OCI-LY1 (cell line): ENCODE results near the gene CEBPZ.

ENCODE experiments used
- H2AFZ ChIP-seq: fragments of 200-600 bp; sonication (generic), shearing (Covaris generic); 2 replicates; pipeline ENCODE4 v1.6.0; 2014; ENCODE audit warnings: antibody characterized with exemption, mild to moderate bottlenecking, low read length
- H3F3A ChIP-seq: fragments of 200-600 bp; sonication (generic), shearing (Covaris generic); 2 replicates; pipeline ENCODE4 v1.6.0; 2014; ENCODE audit warnings: mild to moderate bottlenecking, antibody characterized with exemption, low read length, moderate library complexity; ENCODE audit not compliant: insufficient read depth
- H3K27ac ChIP-seq: fragments of 200-600 bp; sonication (generic); 2 replicates; pipeline ENCODE4 v1.5.1; 2014; ENCODE audit warnings: low read length, mixed run types, mild to moderate bottlenecking, low read depth; ENCODE audit not compliant: poor library complexity, severe bottlenecking
- H3K27me3 ChIP-seq: fragments of 200-600 bp; sonication (generic); 2 replicates; pipeline ENCODE4 v1.6.0; 2014; ENCODE audit warnings: antibody characterized with exemption, mild to moderate bottlenecking, low read length, moderate library complexity; ENCODE audit not compliant: insufficient read depth
- H3K36me3 ChIP-seq: fragments of 200-600 bp; sonication (generic); 2 replicates; pipeline ENCODE4 v1.6.1; 2014; ENCODE audit warnings: mild to moderate bottlenecking, antibody characterized with exemption, low read length, moderate library complexity, mixed read lengths; ENCODE audit not compliant: insufficient read depth
- H3K4me1 ChIP-seq: fragments of 200-600 bp; sonication (generic); 2 replicates; pipeline ENCODE4 v1.5.1; 2014; ENCODE audit warnings: mild to moderate bottlenecking, low read length, moderate library complexity; ENCODE audit not compliant: insufficient read depth, severe bottlenecking
- H3K4me2 ChIP-seq: fragments of 200-600 bp; sonication (generic), shearing (Covaris generic); 2 replicates; pipeline ENCODE4 v1.6.1; 2014; ENCODE audit warnings: low read length
- H3K4me3 ChIP-seq: fragments of 200-600 bp; sonication (generic); 2 replicates; pipeline ENCODE4 v1.5.1; 2014; ENCODE audit warnings: low read length, low read depth, mild to moderate bottlenecking, mixed read lengths; ENCODE audit not compliant: poor library complexity, severe bottlenecking
- H3K79me2 ChIP-seq: fragments of 200-600 bp; shearing (Covaris generic); 2 replicates; pipeline ENCODE4 v1.6.1; 2016; ENCODE audit warnings: mixed run types, low read length, mixed read lengths; ENCODE audit not compliant: insufficient read depth
- H3K9ac ChIP-seq: fragments of 200-600 bp; sonication (generic), shearing (Covaris generic); 2 replicates; pipeline ENCODE4 v1.6.1; 2014; ENCODE audit warnings: mild to moderate bottlenecking, low read length, mixed read lengths
- H3K9me2 ChIP-seq: fragments of 200-600 bp; sonication (generic), shearing (Covaris generic); 2 replicates; pipeline ENCODE4 v1.6.1; 2014; ENCODE audit warnings: low read depth, mild to moderate bottlenecking, low read length, mixed read lengths
- H3K9me3 ChIP-seq: fragments of 200-600 bp; shearing (Covaris generic); 2 replicates; pipeline ENCODE4 v1.6.1; 2014; ENCODE audit warnings: low read length, mixed read lengths
- H4K20me1 ChIP-seq: fragments of 200-600 bp; sonication (generic), shearing (Covaris generic); 2 replicates; pipeline ENCODE4 v1.6.0; 2016; ENCODE audit warnings: mild to moderate bottlenecking, low read length; ENCODE audit not compliant: insufficient read depth
- EZH2 ChIP-seq: fragments of 200-600 bp; sonication (generic), shearing (Covaris generic); IDR thresholded peaks from 2 replicates; pipeline ENCODE4 v1.8.0; 2017; ENCODE audit warnings: borderline replicate concordance, mixed run types, mild to moderate bottlenecking, antibody characterized with exemption, low read length, moderate library complexity, mixed read lengths
- TF ChIP-seq, protein P1 (sequence below): fragments of 200-600 bp; sonication (generic), shearing (Covaris generic); IDR thresholded peaks from 2 replicates; pipeline ENCODE4 v1.5.1; 2017; ENCODE audit warnings: mild to moderate bottlenecking, antibody characterized with exemption, low read length, moderate library complexity, mixed read lengths

Gene CEBPZ, protein sequence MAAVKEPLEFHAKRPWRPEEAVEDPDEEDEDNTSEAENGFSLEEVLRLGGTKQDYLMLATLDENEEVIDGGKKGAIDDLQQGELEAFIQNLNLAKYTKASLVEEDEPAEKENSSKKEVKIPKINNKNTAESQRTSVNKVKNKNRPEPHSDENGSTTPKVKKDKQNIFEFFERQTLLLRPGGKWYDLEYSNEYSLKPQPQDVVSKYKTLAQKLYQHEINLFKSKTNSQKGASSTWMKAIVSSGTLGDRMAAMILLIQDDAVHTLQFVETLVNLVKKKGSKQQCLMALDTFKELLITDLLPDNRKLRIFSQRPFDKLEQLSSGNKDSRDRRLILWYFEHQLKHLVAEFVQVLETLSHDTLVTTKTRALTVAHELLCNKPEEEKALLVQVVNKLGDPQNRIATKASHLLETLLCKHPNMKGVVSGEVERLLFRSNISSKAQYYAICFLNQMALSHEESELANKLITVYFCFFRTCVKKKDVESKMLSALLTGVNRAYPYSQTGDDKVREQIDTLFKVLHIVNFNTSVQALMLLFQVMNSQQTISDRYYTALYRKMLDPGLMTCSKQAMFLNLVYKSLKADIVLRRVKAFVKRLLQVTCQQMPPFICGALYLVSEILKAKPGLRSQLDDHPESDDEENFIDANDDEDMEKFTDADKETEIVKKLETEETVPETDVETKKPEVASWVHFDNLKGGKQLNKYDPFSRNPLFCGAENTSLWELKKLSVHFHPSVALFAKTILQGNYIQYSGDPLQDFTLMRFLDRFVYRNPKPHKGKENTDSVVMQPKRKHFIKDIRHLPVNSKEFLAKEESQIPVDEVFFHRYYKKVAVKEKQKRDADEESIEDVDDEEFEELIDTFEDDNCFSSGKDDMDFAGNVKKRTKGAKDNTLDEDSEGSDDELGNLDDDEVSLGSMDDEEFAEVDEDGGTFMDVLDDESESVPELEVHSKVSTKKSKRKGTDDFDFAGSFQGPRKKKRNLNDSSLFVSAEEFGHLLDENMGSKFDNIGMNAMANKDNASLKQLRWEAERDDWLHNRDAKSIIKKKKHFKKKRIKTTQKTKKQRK

DNA sequence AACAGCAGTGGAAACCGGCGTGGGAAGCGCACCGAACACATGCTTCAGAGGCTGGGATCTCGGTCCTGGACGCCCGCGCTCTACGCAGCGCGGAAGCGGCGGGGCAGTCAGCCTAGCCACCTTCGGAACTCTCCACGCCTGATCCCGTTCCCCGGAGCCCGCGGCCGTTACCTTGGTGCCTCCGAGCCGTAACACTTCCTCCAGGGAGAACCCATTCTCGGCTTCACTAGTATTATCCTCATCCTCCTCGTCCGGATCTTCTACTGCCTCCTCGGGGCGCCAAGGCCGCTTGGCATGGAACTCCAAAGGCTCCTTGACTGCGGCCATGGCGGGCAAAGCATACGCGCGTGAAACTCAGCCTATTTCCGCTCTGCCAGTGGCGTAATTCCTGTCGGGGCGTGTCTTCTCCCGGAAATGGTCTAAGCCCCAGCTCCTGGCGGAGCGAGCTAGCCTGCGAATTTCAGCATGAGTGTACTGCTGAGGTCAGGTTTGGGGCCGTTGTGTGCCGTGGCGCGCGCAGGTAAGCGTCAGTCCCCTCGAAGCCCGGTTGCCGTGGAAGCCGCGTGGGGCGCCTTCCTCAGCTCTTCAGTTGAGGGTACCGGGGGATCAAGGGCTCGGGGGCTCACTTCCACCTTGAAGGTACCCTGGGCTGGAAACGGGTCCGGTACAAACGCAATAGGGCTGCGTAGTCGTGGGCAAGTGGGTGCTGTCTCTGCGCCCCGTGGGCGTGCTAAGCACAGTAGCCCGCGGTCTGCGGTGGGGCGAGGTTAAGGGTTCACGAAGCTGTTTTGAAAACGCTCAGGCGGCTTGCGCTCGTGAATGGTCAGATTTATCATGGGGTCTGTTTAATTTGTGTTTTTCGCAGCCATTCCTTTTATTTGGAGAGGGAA is at the start of gene CEBPZ, which contains the start of gene NDUFAF7:
Gene CEBPZ (minus strand): TSS at position 356 of the 890 bp plus-strand sequence. CDS start 29 bp downstream, at position 327.
Gene NDUFAF7 (plus strand): TSS at position 418 of the 890 bp plus-strand sequence. CDS start 48 bp downstream, at position 466.
- Histone ChIP-seq H3K27me3 (no peaks in the 10 kb centered on the region), H2AFZ (0 out of 2 replicates have a peak within 1 kb of the TSS, but pooled peaks have one; percentile 66), H3K4me1 (peaks cover 40% of the 10 kb centered on the region), H3K9ac (peak within 1 kb of the TSS; percentile 95), H3K79me2 (peaks cover 86% of the 10 kb centered on the region), H3K4me3 (peak within 1 kb of the TSS; percentile 78), H3K27ac (peak within 1 kb of the TSS; percentile 44), H4K20me1 (no peaks in the 10 kb centered on the region), H3K9me3 (no peaks in the 10 kb centered on the region), H3K36me3 (peaks cover 41% of the 10 kb centered on the region), H3K4me2 (peak within 1 kb of the TSS; percentile 98), H3F3A (no peaks in the 10 kb centered on the region), H3K9me2 (no peaks in the 10 kb centered on the region)
- no peak for TF ChIP-seq EZH2

DNA sequence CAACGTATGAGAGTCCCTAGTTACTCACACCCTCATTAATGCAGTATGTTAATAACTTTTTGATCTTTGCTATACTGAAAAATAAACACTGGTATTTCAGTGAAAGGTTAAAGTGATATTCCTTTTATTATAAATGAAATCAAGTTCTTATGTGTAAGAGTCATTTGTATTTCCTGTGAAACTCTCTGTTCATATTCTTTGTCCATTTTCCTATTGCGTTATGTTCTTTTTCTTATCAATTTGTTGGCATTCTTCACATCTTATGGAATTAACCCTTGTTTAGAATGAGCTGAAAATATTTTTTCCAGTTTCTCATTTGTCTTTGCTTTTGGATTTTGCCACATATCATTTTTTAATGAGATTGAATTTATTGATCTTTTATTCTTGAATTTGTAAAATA is 44.9 kb upstream of the CEBPZ start:
- H3K27me3 ChIP-seq: no peaks in the 10 kb centered on the region
- H3K4me3 ChIP-seq: no peak overlapping the region
- H3K79me2 ChIP-seq: no peaks in the 10 kb centered on the region
- peaks cover 92% of the 10 kb centered on the region for H3K36me3 ChIP-seq
- no peaks in the 10 kb centered on the region for H3K9me3 ChIP-seq
- H3K4me2 ChIP-seq: no peak overlapping the region
- no peaks in the 10 kb centered on the region for H3K9me2 ChIP-seq
- no peak for TF ChIP-seq EZH2
- TF ChIP-seq, protein P1, sequence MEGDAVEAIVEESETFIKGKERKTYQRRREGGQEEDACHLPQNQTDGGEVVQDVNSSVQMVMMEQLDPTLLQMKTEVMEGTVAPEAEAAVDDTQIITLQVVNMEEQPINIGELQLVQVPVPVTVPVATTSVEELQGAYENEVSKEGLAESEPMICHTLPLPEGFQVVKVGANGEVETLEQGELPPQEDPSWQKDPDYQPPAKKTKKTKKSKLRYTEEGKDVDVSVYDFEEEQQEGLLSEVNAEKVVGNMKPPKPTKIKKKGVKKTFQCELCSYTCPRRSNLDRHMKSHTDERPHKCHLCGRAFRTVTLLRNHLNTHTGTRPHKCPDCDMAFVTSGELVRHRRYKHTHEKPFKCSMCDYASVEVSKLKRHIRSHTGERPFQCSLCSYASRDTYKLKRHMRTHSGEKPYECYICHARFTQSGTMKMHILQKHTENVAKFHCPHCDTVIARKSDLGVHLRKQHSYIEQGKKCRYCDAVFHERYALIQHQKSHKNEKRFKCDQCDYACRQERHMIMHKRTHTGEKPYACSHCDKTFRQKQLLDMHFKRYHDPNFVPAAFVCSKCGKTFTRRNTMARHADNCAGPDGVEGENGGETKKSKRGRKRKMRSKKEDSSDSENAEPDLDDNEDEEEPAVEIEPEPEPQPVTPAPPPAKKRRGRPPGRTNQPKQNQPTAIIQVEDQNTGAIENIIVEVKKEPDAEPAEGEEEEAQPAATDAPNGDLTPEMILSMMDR: no peak
- H4K20me1 ChIP-seq: no peaks in the 10 kb centered on the region; the same call in 1 of the 2 replicates
- no peaks in the 10 kb centered on the region for H3F3A ChIP-seq
- H3K27ac ChIP-seq: no peak overlapping the region
- H3K4me1 ChIP-seq: no peaks in the 10 kb centered on the region
- H3K9ac ChIP-seq: no peak overlapping the region
- no peak overlapping the region for H2AFZ ChIP-seq

DNA sequence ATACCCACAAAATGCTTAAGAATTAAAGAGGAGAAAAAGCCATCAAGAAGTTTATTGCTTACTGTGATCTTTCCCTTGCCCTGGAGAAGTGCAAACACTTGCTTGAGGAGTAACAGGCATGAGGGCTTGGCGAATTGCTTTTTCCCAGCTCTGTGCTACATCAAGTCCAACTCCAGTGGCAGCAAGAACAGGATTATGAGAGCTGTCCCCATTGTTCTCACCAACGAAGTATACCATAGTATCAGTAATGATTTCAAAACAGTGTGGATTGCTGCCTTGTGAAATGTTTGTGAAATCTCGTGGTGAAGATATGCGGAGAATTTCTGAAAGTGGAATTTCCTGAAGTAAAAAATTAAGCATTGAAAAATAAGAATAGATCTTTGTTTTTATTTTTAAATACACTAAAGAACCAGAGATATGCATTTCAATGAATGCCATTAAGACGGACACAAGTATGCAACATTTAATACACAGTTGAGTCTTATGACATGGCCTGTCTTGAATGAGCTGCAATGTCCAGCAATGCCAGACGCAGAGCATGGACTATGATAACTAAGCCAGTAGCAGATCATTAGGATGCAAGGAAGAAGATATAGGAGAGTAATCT is 43.1 kb upstream of the CEBPZ start:
- no peaks in the 10 kb centered on the region; the same call in 1 of the 2 replicates for H4K20me1 ChIP-seq
- H3K27ac ChIP-seq: no peak overlapping the region
- no peaks in the 10 kb centered on the region for H3K79me2 ChIP-seq
- H3K27me3 ChIP-seq: no peaks in the 10 kb centered on the region
- H3F3A ChIP-seq: no peaks in the 10 kb centered on the region
- no peak overlapping the region for H3K9ac ChIP-seq
- H3K36me3 ChIP-seq: peaks cover 91% of the 10 kb centered on the region
- no peak overlapping the region for H3K4me3 ChIP-seq
- no peak for TF ChIP-seq EZH2
- TF ChIP-seq, protein P1: no peak
- no peaks in the 10 kb centered on the region for H3K9me2 ChIP-seq
- no peak overlapping the region for H3K4me2 ChIP-seq
- H3K9me3 ChIP-seq: no peaks in the 10 kb centered on the region
- H2AFZ ChIP-seq: no peak overlapping the region
- H3K4me1 ChIP-seq: no peaks in the 10 kb centered on the region
